SIG-M5 treated with dmso at 0.1 percent for 504 hours (cell line): ENCODE results near the gene STX16.

Experiments used
- DNase-seq: peaks from one replicate; lab custom pipeline; 2025; ENCODE audit not compliant: unreplicated experiment; lab: John Stamatoyannopoulos, UW

The STX16 gene

GRCh38 chr20:58618351-58619076, 32.6 kb upstream of the STX16 start:
- DNase-seq, result no peak

- no peak for DNase-seq
Observed at GRCh38 chr20:58619077-58619863, 31.8 kb upstream of the STX16 start.

GRCh38 chr20:58619864-58620431, 31.1 kb upstream of the STX16 start:
- DNase-seq, result no peak

DNA sequence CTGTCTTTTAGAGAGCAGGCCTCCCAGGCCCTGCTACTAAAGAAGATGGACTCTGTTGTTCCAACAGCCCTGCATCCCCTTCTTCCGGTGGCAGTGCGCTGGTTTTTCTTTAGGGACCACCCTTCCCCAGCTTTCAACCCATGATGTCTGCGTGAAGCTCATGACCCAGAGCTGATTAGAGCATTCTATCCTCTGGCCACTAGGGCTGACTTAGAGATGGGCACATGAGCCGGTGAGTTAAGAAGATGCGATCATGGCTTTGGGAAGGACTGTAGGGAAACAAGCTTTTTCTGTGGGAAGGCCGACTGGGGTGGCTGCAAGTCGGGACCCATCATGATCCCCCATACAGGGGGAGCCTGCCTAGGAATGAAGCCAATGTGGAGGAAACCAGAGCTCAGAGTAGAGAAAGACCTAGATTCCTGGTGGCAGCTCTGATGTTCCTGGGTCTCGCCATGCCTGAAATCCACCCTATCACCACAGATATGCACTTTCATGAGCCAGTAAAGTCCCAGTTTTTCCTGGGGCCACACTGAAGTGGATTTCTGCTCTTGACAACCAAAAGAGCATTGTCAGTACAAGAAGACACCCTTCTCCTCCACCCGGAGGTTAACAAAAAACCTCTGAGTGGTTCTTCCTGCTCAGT, 29.1 kb upstream of the STX16 start:
- peak; percentile 17 for DNase-seq

DNA sequence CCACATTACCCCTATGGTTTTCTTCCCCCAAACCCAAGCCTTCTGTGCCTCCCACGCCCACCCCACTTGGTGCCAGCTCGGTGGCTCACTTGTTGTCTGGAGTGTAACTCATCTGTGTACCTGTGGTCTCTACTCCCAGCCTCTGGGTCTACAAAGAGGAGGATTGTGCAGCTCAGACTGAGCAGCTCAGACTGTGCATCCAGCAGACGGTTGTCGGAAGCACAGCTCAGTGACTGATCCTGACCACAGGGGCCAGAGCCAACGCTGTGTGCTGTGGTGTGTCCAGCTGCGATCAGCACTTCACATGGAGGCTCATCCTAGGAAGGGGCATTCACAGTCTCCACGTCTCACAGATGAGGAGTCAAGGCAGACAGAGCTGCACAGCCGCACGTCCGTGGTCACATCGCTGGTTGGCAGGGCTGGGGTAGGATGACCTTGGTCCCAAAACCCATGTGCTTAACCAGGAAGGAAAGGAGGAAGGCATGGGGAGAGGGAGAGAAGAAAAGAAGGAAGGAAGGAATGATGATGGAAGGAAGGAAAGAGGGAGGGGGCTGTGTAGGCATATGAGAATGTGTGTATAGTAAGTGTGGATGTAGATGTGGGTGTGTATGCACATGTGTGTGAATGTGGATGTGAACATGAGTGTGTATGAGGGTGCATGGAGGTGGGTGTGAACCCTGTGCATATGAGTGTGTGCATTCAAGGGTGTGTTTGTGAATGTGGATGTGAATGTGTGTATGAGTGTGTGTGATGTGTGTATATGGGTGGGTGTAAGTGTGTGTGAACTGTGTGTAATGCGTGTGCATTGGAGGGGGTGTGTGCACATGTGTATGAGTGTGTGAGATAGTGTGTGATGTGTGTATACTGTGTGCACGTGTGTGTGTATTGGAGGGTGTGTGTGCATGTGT, 28.2 kb upstream of the STX16 start:
- DNase-seq, result no peak

- DNase-seq, result peak; percentile 69
Observed at GRCh38 chr20:58623579-58624473, 27.3 kb upstream of the STX16 start.

- DNase-seq, result no peak
Observed at GRCh38 chr20:58624687-58625086, 26.4 kb upstream of the STX16 start.

DNA sequence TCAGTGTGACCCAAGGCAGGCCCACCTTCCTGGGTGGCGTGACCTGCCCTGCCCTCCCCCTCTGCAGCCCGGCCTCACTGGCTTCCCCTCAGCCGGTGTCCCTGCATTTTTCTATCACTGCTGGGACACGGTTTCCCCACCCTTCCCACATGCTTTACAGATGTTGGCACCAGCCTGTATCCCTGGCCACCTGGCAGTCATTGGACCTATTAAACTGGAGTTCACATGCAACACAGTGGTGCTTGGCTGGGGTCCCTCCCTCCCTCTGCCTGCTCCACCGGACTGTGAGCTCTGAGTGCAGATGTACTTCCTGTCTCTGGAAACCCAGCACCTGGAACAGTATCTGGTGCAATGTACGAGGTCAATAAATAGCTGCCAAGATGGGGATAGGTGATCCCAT, 25.5 kb upstream of the STX16 start:
- no peak for DNase-seq

DNA sequence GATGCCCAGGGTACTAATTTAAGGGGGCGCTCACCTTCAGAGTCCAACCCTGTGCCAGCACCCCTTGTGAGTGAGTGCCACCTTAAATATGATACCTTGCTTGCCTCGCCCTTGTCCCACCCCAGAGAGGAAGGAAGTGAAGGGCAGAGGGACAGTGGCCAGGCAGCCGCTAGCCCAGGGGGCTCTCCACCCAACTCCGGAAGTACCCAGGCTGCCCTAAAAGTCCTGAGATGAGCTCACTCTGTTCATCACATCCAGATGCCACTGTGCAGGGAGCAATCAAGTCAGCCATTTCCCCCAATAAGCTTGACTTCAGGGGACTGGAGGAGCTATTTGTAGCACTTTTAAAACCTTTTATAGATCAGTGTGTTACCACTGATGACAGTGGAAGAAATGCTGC, 25.0 kb upstream of the STX16 start:
- no peak for DNase-seq

GRCh38 chr20:58627212-58628072, 23.6 kb upstream of the STX16 start:
- no peak for DNase-seq

DNA sequence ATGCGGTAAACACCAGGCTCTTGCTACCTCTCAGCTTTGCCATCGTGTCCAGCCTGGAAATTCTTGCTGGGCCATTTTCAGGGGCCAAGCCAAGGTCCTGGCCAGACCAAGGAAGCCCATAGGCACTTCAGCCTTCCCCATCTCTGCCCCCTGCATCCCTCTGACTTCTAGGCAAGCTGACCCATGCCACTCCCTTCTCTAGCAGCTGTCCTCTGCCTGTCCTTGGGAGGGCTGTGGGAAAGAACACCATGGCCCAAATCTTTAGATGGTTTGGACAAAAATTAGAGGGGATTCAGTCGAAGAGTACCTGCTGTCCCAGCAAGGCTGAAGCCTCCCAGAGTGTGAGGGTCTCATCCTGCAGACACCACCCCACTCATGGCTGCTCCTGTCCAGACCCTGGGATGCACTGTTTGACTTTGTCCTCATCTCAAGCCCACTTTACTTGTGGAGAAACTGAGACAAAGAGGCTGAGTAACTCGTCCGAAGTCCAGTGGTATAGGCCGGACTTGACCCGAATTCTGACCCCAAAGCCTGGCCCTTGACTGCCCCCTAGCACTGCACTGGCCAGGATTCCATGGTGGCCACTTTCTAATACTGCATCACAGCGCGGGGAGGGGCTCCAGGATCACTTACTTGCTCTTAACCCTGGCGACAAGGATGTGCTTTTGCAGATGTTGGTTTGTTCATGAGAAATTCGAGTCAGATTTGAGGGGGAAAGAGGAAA, 22.4 kb upstream of the STX16 start:
- DNase-seq, result no peak

- DNase-seq, result no peak
Observed at GRCh38 chr20:58629215-58629580, 21.9 kb upstream of the STX16 start.

DNA sequence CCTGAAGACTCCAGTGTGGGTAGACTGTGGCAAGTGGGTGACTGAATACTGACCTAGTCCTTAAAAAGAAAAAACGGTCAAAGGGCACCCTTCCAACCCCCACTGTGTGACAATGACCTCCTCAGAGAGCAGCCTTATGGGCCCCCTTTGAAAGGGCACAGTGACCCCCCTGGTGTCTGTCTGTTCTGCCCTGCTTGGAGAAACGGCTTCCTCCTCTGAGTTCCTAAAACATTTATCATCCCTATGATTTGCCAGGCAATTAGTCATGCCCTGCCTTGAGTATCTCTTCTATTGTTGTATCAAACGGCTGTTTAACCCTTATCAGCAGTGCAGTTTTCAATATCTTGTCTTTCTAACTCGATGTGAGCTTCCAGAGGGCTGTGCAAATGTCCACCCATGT, 21.0 kb upstream of the STX16 start:
- DNase-seq, result no peak

DNA sequence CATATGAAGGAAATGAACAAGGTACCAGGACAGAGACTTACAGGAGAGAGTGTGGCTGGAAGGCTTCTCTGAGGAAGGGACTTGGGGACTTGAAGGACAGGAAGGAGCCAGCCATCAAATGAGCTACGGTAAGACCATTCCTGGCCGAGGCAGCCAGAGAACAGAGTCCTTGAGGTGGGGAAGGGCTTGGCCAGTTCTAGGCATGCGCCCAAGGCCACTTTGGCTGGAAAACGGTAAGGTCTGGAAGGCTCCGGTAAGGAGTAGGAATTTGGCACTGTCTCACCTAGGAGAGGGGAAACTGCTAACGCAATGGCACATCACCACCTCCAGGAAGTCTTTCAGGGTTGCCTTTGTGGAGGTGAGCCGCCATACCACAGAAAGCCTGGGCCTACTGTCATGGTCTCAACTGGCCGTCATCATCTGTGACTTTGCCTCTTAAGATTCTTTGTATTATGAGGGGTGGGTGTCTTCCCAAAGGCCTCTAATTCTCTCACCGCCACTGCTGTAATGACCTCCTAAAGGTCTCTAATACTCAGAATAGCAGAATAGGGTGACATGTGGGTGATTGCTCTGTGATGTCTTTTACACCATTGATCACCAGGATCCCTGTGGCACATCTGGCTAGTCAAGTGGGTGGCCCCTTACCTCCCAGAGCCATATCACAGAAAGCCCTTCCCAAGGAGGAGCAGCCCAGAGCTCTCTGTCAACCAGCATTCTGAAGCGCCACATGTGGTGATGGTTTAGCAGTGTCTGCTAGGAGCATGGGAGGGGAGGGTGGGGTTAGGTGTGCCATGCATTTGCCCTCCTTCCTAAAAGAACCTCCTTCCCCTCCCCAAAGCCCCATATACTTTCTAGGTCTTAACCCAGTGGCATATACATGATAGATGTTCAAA, 17.7 kb upstream of the STX16 start:
- no peak for DNase-seq

DNA sequence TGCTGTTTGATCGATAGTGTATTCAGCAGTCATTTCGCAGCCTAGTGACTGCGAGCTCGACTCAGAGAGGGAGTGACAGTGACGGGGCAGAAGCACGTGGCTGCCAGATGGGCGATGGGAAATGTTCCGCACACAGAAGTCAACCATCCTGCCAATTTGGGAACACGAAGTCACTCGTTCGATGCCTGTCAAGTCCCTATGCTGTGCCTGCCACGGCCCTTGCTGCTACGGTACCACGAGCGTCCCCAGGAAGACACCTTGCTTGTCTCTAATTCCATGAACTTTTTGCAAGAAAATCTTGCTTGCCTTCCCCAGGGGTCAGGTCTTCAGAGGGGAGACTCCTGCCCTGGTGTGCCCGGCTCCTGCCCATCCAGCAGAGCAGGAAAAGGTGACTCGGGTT, 17.0 kb upstream of the STX16 start:
- DNase-seq, result no peak

GRCh38 chr20:58634521-58635278, 16.4 kb upstream of the STX16 start:
- DNase-seq, result no peak
